GM21526 (cell line): Measurements from ENCODE around the gene SIRT3.

Source experiments
- ATAC-seq: cut with Tn5 transposase; IDR thresholded peaks from one replicate; pipeline ENCODE4 v1.9.1; 2021; ENCODE audit warnings: moderate library complexity; ENCODE audit not compliant: unreplicated experiment, low FRiP score

SIRT3 gene

DNA sequence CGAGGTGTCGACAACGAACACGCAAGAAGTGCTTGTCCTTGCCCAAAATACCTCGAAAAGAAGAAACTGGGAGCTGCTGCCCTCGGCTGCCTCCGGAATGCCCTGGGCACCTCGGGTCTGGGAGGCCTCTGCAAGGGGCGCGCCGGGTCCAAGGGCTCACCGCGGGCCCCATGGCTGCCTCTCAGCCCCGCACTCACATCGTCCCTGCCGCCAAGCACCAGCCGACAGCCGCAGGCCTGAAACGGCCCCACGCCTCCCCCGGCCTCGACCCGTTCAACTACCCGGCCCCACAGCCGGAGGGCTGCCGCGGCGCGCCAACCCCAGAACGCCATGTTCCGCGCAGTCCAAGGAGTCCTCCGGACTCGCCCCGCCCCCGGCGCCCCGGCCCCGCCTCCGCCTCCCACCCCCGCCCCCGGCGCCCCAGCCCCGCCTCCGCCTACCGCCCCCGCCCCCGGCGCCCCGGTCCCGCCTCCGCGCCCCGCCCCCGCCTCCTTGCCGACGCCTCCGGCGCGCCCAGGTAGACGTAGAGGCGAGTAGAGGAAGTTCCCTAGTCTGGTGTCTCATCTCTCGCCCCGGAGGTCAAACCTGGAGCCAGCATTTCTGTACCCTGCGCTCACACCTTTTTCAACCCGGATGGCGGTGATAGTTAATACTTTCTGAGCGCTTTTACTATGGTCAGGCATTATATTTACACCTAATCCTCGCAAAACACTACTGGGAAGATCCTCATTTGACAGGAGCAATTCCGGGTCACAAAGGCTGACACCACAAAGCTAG lies at the start of gene SIRT3:
TSS of gene SIRT3 (minus strand) at position 346 of the 777 bp plus-strand sequence. CDS start at position 332, 14 bp downstream.
- ATAC-seq = peak; percentile 72

DNA sequence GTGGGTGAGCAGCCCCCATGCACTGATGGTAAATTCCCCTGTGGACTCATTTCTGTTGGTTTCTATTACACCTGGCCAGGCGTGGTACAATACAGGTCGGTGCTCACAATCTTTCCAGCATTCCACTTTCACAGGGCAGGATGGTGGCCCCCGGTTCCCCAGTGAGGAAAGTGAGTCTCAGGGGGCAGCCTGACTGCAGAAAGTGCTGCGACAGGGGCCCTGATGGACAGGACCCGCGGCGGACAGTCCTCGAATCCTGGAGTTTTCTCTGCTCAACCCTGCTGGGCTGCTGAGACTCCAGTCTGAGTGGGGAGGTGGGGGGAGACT lies 49.7 kb upstream of the SIRT3 start:
- ATAC-seq = no peak

DNA sequence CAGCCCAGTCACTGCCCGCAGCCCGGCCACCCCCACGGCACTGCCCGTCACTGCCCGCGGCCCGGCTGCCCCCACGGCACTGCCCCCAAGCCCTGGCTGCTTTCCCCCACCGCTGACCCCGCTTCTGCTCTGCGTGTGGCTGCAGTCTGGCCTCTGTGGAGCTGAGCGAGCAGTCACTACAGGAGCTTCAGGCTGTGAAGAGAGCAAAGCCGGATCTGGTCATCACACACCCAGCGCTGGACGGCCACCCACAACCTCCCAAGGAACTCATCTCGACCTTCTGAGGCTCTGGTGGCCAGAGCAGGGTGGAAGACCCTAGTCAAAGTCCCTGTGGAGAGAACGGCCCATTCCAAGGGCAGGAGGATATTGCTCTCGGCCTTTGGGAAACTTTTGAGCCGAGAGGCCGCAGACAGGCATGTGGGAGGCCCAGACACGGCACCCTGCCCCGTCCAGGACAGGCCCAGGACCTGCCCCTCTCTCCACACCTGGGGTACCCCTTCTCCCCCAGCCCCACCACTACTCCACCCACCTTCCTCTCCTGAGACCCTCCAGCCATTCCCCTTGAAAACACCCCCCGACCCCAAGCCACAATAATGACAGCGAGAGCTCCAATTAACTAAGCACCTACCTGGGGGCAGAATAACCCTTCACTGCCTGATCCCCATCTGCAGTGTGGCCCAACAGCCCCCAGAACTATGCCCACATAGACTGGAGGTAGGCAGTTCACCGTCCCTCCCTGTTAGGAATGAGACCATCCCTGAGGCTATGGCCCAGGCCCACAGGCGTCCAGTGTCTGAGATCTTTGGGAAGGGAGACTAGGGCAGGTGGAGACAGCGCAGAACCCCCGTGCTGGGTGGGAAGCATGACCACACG lies 49.1 kb upstream of the SIRT3 start:
- no peak for ATAC-seq

DNA sequence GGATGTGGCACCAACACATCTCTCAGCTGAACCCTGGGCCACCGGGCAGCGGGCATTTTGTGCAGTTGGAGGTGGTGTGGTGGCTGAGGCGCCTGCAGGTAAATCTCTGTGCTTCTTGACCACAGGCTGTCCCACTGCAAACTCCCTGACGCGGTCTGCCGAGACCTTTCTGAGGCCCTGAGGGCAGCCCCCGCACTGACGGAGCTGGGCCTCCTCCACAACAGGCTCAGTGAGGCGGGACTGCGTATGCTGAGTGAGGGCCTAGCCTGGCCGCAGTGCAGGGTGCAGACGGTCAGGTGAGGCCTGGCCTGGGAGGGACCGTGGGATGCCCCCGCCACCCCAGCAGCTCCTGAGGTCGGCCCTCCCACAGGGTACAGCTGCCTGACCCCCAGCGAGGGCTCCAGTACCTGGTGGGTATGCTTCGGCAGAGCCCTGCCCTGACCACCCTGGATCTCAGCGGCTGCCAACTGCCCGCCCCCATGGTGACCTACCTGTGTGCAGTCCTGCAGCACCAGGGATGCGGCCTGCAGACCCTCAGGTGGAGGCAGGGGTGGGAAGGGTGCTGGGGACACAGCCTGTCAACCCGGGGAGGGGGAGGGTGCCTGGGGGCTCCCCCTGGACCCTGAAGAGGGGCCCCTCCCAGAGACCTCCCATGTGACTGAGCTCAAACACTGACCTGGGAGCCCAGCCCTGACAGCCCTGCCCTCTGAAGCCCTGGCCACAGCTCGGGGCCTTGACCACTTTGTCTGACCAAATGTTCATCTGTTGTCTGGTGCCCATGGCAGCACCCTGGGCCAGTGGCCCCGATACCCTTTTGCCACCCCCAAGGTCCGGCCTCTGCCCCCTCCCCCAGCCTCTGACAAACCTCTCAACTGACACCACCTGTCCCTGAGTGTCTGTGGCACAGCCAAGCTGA lies 48.2 kb upstream of the SIRT3 start:
- ATAC-seq = no peak

DNA sequence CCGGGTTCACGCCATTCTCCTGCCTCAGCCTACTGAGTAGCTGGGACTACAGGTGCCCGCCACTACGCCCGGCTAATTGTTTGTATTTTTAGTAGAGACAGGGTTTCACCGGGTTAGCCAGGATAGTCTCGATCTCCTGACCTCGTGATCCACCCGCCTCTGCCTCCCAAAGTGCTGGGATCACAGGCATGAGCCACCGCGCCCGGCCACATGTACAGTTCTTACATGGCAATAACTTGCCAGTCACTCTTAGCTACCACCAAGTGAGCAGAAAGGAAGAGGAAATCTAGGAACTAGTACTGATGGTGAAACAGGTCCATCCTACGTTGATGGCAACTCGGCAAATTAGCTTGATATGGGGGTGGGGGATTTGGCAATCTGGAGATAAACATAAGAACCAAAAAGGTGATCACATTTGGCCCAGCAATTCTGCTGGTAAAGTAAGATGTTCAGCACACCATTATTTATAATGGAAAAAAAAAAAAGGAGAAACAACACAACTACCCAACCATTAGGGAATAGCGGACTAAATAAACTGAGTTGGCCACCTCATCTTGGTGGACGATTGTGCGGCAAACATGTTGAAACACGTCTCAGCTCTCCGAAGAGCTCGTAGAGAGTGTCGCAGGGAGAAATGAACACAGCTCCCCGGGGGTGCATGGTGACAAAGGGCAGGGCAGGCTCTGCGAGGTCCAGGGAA lies 47.4 kb upstream of the SIRT3 start:
- ATAC-seq = no peak

DNA sequence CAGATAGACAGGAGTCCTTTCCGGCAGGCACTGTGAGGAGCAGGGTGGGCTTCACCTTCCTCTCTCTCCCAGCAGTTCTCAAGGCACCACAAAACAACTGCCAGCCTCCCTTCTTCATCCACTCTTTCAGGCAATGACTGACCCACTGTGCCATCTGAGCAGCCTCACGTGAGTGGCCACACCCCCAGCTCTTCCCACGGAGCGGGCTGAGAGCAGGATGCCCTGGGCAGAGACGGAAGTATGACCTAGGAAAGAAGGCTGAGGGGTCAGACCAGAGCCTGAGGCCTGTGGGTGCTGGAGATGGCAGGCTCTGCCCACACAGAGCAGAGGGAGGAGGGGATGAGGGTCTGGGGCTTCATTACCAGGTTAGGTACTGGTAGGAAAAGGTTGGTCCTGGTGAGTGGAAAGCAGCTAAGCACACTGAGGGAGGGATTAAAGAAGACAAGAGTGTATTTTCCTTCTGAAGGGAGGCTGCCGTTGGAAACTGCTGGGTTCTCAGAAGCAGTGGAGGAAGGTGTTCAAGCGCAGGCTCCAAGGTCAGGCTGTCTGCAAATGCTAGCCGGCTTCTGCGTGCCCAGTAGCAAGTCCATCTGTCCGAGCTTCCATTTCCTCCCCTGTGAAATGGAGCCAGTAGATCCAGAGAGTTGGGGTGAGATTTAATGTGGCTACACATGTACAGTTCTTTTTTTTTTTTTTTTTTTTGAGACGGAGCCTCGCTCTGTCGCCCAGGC lies 46.7 kb upstream of the SIRT3 start:
- no peak for ATAC-seq

DNA sequence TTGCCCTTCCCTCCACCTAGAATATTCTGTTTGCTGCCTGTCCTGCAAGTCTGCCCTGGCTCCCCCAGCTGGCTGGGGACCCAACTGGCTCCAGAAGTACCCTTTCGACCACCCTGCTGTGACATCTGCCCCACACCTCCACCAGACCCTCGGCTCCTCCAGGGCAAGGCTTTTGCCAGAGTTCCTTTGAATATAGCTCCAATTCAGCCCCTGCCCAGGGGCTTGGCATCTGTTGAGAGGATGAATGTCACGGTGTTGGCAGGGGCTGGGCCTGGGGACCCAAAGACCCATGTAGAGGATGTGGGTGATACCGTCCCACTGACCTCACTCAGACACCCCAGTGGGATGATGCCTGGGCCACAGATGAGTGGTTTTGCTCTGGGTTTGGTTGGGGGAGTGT lies 46.0 kb upstream of the SIRT3 start:
- ATAC-seq = no peak

DNA sequence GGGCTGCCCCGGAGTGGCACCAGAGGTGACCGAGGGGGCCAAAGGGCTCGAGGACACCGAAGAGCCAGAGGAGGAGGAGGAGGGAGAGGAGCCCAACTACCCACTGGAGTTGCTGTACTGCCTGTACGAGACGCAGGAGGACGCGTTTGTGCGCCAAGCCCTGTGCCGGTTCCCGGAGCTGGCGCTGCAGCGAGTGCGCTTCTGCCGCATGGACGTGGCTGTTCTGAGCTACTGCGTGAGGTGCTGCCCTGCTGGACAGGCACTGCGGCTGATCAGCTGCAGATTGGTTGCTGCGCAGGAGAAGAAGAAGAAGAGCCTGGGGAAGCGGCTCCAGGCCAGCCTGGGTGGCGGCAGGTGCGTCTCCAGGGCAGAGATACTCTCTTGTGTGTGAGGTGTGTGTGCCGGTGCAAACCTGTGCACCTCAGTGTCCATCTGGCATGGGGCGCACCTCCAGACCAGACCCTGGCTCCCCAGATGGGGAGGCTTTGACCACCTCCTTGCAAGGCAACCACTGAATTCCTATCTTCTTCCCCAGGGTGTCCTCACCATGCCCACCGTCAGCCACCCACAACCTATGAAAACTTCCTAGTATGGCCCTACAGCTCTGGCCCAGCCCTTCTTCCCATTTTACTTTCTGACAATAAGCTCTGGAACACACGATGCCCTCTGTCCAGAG lies 45.5 kb upstream of the SIRT3 start:
- ATAC-seq = no peak

DNA sequence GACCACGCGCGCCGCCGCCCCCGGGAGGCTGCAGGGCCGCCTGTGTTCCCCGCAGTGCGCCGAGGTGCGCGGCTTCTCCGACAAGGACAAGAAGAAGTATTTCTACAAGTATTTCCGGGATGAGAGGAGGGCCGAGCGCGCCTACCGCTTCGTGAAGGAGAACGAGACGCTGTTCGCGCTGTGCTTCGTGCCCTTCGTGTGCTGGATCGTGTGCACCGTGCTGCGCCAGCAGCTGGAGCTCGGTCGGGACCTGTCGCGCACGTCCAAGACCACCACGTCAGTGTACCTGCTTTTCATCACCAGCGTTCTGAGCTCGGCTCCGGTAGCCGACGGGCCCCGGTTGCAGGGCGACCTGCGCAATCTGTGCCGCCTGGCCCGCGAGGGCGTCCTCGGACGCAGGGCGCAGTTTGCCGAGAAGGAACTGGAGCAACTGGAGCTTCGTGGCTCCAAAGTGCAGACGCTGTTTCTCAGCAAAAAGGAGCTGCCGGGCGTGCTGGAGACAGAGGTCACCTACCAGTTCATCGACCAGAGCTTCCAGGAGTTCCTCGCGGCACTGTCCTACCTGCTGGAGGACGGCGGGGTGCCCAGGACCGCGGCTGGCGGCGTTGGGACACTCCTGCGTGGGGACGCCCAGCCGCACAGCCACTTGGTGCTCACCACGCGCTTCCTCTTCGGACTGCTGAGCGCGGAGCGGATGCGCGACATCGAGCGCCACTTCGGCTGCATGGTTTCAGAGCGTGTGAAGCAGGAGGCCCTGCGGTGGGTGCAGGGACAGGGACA lies 44.8 kb upstream of the SIRT3 start:
- no peak for ATAC-seq

DNA sequence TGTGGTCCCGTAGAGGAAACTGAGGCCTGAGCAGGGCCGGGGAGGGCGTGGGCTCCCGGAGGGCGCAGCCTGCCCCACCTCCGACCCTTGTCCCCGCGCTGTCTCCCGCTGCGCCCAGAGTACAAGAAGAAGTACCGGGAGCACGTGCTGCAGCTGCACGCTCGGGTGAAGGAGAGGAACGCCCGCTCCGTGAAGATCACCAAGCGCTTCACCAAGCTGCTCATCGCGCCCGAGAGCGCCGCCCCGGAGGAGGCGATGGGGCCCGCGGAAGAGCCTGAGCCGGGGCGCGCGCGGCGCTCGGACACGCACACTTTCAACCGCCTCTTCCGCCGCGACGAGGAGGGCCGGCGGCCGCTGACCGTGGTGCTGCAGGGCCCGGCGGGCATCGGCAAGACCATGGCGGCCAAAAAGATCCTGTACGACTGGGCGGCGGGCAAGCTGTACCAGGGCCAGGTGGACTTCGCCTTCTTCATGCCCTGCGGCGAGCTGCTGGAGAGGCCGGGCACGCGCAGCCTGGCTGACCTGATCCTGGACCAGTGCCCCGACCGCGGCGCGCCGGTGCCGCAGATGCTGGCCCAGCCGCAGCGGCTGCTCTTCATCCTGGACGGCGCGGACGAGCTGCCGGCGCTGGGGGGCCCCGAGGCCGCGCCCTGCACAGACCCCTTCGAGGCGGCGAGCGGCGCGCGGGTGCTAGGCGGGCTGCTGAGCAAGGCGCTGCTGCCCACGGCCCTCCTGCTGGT lies 44.0 kb upstream of the SIRT3 start:
- no peak for ATAC-seq

DNA sequence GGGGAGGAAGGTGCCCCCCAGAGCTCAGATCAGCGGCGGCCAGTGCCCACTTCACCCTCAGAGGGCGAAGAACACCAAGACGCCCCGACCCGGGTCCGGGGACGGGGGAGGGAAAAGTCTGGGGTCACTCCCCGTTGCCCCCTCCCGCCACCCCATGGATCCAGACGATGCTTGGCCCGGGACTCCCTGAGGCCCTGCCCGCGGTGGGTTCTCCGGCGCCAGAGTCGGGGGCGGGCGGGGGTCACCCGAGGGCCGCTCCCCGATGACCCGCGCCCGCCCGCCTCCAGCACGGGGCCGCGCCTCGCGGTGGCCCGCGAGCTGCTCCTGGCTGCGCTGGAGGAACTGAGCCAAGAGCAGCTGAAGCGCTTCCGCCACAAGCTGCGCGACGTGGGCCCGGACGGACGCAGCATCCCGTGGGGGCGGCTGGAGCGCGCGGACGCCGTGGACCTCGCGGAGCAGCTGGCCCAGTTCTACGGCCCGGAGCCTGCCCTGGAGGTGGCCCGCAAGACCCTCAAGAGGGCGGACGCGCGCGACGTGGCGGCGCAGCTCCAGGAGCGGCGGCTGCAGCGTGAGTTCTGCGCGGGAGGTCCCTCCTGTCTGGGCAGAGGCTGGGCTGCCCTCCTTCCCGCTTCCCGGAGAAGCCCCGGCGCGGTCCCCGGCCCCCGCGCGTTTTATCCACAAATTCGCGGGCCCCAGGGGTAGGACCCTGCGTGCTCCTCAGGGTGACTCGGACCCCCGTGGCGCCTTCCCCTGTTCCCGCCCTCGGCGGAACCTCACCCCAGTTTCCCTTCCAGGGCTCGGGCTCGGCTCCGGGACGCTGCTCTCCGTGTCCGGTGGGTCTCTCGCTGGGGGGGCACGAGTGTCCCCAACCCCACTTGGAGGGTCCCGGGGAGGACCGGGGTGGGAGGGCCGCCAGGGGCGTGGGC lies 43.2 kb upstream of the SIRT3 start:
- no peak for ATAC-seq

DNA sequence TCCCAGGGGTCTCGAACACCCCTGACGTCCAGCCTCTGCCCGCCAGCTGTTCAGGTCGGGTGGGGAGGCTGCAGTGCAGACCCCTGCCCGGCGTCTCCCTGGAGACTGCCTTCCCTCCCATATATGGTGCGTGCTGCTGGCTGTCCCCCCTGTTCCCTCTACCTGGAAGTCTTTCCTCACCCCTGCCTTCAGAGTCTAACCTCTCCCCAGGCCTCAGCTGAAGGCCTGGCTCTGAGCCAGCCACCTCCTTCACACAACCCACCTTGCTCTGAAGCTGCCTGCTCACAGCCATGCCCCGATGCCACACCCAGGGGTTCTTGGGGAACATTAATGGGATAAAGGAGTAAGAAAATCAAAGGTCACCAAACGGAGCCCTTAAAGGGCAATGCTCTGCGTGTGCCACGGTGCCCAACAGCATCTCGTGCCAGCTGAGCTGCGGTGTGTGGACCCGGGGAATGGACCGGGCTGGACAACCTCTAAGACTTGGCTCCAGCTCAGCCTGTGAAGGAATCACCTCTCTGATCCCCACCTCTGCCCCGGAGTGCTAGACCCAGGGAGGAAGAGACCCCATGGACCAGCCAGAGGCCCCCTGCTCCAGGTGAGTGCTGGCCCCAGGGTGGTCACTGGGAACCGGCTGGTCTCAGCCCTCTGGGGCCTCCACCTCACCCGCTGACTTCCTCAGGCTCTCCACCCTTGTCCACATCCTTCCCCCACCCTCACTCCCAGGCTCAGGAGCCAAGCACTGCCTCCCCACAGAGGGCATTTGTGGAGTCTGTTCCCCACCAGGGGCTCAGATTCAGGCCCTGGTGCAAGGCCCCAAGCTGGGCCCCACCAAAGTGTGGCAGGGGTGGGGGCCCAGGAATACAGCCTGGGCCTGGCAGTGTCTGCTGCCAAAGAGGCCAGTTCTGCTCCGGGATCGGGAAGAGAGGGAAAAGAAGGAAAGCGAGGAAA lies 42.1 kb upstream of the SIRT3 start, which contains the start of gene NLRP6:
TSS of gene NLRP6 (plus strand) at position 407 of the 951 bp plus-strand sequence. CDS start at position 570, 163 bp downstream.
- ATAC-seq = no peak

DNA sequence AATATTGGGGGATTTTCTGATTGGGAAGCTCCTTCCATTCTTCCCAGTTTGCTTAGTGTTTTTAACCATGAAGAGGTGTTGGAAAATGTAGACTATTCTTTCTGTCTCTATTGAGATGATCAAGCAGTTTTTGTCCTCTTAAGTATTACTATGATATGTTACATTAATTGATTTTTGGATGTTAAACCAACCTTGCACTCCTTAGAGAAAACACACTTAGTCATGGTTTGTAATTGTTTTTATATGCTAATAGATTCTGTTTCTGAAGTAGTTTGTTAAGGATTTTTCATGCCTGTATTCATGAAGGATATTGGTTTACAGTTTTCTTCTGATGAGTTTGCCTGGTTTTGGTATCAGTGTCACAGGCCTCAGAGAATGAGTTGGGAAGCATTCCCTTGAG lies 40.1 kb upstream of the SIRT3 start:
- ATAC-seq = no peak

DNA sequence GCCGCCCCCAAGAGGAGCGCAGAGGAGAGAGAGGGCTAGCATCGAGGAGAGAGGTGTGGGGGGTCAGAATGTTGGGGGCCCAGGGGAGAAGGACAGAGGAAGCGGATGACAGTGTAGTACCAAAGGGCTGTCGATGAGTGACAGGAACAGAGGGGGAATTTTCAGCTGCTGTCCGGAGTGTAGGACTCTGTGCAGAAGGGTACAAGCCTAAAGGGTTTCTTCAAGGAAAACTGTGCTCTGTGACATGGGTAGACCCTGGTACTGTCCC lies 36.7 kb upstream of the SIRT3 start:
- no peak for ATAC-seq

DNA sequence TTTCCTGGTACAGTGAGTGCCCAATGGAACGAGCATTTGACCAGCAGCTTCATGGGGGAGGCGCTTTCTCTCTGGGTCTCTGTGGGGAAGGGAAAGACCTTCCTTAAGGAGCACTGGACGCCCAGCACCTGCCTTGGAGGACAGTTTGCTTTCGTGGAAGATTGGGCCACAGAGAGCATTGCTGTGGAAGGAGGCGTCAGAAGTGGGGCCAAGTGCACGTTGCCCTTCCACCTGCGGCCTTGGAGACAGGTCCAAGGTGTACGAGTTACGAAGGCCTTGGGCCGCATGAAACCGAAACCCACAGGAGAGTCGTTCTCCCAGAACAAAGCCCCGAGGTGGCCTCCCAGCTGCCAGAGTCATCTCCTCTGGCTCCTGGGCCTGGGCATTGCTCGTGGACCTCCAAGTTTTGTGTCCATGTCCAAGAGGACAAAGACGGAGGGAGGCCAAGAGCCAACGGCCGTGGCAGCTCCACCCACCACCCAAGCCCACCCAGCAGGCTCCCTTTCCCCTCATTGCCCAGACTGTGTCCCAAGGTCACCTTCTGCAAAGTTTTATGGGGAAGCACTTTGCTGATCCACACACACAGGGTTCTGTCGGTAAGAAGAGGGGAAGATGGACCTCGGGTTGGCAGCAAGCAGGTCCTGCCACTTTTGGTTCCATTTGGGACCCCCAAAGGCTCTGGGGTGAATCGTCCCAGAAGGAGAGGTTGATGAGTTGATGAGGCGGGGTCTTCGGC lies 36.2 kb upstream of the SIRT3 start:
- no peak for ATAC-seq
